GDM1 (cell line): ENCODE measurements around the gene GRK5.
A peak's percentile ranks its signal among the peaks of the same experiment; 100 is the strongest.

Experiments used
- DNase-seq: peaks from one replicate; lab custom pipeline; 2025; lab: John Stamatoyannopoulos, UW

GRK5 gene

DNA sequence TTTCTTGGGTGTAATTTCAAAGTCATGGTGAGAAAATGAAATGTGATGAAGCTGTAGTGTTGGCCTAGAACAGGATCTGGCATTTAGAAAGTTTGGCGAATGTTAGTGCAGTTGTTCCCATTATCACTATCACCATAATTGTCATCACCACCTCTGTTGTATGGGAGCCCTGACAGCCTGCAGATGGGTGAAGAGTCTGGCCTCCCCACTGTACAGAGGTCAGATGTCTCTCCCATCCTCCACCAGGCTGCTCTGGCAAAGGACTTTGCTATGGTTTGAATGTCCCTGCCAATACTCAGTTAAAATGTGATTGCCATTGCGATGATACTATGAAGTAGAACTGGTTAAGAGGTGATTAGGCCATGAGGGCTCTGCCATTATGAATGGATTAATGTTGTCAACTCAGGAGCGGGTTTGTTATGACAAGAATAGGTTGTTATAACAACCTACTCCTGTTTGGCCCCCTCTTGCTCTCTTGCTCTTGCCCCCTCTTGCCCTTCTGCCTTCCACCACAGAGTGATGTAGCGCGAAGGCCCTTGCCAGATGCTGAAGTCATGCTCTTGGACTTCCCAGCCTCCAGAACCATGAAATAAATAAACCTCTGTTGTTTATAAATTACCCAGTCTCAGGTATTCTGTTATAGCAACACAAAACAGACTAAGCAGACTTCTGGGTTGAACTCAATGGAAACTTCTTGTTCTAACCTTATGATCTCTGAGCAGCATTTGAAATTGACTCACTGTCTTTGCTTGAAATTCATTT is 90.0 kb downstream of the GRK5 start:
- DNase-seq: no peak

DNA sequence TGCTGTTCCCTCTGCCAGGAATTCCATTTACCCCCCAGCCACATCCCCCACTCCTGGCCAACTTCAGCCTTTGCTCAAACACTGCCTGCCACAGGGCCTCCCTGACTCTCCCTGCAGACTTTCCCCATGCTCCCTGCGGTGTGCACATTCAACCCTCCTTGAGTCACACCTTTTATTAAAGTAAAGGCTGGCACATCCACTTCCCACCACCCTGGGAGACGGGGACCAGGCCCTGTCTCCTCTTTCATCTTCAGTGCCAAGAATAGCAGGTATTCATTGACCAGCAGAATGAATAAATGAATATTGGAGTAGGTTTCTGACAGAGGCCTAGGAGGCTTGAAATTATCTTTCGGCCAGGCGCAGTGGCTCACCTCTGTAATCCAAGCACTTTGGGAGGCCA is 91.4 kb downstream of the GRK5 start:
- DNase-seq: no peak

DNA sequence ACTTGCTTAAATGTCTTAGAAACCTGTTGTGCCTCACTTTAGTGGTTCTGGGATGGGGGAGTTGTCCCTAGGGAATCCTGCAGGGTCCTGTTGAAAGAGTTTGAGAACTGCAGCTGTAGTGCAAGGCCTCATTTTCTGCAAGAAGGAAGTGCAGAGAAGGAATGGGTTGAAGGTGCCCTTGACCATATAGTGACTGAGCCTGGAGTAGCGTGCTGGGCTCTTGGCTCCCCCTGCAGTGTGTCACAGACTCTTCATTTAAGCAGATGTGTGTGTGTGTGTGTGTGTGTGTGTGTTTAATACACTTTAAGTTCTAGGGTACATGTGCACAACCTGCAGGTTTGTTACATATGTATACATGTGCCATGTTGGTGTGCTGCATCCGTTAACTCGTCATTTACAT is 92.2 kb downstream of the GRK5 start:
- DNase-seq: no peak

DNA sequence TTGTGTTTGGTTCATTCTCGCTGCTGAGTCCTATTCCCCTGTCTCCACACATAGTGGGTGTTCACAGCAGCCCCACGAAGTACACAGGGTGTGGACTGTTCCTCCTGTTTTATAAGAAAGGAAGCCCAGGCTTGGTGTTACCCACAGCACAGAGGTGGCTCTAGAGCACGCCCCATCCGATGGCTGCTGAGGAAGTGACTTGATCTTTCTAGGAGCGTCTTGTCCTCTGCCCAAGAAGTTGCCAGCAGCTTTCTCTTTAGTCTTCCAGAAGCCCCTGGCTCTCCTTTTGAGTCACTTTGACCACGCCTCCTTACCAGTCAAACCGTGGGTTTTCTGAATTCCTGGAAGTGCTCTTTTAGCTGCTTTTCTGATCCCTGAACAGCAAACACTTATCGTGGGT is 94.0 kb downstream of the GRK5 start:
- no peak for DNase-seq

DNA sequence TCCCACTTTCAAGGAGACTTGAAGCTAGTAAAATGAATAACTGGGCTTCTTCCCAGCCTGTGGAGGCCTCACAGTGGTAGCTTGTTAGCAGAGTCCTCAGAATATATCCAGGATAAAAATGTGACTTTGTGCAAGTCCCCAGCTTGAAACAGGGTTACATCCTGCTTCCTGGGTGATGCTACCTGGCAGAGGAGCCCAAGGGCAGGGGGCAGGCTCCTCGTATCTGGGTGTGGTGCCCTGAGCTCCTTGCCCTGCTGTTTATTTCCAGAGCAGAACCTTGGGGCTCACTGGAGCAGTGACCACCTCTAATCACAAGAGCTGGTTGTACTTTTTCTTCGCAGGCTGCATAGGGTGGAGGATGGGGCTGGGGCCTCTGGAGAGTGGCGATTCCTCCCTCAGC is 94.8 kb downstream of the GRK5 start:
- no peak for DNase-seq

DNA sequence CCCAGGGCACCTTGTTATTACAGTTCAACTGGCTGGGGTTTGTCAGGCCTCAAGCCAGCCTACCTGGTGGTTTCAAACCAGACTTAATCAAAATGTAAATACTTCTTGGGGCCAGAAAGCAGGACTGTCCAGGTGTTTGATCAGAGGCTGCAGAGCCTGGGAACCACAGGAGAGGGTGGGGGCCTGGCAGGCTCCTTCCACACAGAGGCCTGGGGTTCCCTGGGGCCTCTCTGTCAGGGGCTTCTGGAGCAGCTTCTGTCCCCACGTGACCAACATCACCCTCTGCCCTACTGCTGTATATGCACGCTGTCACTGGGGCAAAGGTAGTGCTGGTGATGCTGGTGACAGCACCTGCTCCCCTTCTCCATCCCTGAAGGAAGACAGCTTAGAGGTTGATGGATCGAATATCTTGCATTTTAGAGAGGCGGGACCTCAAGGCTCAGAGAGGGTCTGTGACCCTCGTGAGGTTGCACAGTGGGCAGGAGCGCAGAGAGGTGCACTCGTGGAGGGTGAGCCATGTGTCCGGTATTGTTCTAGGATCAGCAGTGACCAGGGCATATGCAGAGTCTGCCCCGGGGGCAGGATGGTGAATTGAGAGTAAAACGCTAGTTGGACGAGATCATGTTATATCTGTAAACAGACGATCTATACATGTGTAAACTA is 95.4 kb downstream of the GRK5 start:
- DNase-seq: no peak

DNA sequence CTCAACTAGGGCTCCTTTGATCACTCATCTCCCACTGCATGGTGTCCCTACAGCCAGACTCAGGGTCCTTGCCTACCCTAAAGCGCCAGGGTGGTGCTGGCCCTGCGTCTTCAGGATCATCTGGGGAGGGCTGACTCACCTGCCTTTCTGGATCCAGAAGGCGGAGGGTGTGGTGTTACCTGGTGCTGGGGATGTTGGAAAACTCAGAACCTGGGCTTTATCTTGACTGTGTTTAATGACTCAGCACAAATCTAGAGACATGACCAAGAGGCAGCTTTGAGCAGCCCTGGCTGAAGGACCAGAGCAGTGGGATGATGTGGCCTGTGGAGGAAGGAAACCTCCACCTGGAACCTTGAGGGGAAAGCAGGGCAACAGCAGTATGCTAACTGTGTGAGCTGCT is 96.5 kb downstream of the GRK5 start:
- no peak for DNase-seq

DNA sequence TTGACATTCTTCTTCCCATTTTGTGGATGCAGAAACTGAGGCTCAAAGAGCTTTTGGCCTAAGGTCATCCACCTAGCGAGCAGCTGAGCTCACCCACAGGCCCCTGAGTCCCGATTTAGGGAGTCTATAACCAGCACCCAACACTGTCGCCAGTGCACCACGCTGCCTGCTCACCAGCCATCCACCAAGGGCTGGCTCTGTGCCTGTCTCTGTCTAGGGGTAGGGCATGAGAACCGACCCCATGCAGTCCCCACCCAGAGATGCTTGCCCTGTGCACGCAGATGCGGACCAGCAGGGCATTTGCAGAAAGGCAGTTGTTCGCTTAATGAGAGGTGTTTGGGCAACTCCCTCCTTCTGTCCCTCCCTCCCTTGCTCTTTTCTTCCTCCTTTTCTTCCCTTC is 97.2 kb downstream of the GRK5 start:
- no peak for DNase-seq

DNA sequence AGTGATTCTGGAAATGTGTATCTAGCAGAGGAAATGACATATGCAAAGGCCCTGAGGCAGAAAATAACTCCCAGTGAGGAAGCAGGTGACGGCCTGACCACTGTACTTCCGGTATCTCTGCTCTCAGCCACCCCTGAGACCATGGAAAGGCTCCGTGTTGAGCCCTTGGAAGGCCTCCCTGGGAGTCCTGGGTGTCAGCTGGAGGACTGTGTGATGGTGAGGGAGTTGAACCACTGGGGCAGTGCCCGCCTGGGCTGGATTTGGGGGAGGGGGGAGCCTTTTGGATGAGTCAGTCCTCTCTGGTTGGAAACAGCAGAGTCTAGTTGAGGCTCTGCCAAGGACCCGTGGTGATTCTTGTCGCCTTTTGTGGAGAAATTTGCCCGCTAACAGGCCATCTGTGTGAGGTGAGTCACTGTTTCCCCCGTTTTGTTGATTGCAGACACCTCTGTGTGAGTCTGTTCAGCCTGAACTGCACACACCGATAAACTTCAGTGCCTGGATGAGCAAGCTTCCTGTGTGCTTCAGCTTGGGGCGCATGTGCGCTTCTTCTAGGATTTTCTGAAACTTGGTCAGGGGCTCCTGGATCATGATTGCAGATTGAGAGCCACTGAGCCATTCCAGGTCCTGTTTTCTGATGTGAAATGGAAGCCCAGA is 98.6 kb downstream of the GRK5 start:
- peak; percentile 52 for DNase-seq

DNA sequence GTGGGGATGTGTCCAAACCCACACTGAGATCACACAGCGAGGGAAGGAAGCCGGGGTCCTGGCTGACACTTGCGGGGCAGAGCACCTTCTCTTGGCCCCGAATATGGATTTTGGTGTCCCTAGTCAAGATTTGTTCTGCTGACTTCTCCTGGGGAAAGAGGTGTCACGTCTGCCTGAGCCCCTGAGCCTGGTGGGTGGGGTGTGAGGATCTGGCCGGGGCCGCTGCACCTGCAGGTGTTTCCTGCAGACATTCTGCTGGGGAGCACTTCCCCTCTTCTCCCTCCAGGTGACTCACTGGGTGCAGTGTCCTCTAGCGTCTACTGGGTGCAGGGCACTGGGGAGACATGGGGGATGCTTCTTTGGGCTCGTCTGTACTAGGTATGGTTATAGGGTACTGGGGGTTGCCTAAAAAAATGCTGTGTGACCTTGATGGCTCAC is 99.2 kb downstream of the GRK5 start:
- DNase-seq: no peak

DNA sequence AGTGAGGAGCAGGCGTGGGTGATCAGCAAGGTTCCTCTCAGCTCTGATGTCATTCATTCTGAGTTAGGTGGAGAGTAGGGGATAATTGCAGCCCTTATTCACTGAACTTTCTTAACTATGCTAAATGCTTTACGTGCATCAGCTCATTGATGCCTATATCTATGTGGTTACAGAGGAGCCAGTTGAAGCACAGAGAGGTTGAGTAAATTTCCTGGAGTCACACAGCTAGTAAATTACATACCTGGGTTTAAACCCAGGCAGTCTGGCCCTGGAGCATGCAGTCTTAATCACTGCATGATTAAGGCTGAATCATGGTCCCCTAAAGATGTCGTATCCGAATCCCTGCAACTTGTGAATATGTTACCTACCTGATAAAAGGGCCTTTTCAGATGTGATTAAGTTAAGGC is 99.6 kb downstream of the GRK5 start:
- no peak for DNase-seq

DNA sequence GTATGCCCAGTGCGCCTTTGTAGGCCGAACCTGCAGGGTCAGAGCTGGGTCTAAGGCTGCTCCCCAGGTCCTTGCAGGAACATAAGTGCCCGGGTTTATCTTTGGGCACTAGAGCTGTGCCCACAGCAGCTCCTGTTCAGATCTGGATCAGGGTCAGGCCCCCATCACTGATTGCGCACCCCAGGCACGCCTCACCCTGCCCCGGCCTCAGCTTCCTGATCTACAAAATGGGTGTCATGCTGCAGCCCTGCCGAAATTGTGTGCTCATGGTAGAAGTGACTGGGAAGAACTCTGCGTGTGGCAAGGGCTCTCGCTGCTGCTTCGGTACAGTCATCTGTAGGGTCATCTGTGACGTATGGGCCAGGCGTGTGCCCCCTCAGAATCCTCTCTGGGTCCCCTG is 100.7 kb downstream of the GRK5 start:
- no peak for DNase-seq

DNA sequence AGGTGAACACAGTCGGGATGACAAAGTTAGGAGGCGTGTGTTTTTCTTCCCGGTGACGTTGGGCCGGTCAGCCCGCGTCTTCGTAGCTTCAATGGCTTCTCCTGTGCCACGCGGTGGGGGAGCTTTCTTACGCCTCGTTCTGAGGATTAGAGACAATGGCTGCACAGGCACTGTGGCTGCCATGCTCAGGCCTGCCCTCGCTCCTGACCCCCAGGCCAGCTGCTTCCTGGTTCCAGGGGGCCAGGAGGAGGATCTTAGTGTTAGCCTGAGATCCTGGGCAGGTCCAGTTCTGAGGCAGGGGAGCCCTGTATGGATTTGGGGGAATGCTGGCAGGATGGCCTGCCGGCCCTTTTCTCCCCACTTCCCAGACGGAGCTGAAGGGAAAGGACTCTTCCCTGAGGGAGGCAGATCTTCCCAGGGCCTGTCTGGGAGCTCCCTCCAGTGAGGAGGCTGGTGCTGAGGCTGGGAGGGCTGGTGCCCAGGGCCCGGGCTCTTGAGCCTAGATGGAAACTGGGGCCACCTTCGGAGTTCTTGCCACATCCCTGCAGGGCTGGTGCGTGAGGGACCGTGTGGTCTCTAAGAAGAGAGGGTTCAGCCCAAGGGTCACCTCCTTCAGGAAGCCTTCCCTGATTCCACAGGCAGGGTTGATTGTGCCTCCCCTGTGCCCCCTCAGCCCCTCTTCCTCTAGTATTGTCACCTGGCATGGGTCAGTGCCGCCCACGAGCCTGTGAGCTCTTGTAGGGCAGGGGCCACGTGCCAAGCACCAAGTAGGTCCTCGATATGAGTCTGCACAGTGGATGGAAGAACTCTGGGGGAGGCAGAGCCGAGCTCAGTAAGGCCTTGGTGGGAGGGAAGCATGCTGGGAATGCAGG is 101.4 kb downstream of the GRK5 start:
- DNase-seq: no peak

DNA sequence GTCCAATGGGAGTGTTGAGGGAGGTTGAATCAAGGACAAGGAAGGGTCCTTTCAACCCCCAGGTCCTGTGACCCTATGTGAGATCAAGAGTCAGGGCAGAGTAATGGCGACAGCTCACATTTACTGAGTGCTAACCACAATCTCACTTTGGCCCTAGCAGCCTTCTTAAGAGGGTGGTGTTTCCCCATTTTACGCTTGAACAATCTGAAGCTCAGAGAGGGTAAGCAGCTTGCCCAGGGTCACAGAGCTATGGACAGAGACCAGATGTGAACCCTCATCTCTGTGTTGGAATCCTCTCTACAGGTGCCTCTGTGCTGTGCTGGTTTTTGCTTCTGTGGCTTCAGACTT is 102.0 kb downstream of the GRK5 start:
- no peak for DNase-seq

DNA sequence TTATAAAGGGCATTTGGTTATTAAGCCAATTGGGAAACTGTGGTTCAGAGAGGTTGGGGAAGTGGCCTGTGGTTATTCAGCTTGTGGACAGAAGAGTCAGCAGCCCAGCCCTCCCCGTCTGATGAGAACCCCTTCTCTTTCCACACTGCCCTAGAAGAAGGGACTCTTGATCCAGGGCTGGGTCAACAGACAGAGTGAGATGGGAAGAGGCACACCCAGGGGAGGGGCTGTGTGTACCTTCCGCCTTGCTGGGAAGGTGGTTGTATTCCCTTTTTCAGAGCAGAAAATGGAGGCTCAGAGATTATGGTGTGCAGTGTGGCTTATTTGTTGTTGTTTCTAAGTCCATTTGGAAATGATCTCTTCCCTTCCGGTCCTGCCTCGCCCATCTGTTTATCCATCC is 103.4 kb downstream of the GRK5 start:
- no peak for DNase-seq

DNA sequence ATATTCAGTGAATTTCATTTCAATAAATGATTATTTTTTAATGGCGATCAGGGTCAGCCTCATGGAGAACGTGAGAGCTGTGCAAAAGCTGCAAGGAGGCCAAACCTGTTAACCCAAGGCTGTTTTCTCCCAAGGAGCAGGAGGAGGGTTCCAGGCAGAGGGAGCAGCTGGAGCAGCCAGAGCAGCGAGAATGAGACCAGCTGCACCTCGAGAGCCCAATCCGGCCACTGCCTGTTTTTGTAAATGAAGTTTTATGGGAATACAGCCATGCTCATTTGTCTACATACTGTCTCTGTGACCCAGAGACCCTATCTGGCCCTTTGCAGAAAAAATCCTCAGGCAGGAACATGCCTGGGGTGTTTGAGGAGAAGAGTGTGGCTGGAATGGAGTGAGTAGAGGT is 104.9 kb downstream of the GRK5 start:
- no peak for DNase-seq

DNA sequence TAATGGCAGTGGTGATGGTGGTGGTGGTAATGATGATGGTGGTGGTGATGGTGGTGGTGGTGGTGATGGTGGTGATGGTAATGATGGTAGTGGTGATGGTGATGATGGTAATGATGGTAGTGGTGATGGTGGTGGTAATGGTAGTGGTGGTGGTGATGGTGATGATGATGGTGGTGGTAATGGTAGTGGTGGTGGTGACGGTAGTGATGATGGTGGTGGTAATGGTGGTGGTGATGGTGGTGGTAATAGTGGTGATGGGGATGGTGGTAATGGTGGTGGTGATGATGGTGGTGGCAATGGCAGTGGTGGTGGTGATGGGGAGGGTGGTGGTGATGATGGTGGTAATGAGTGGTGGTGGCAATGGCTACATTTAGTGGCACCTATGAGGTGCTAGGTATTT is 105.7 kb downstream of the GRK5 start:
- no peak for DNase-seq

DNA sequence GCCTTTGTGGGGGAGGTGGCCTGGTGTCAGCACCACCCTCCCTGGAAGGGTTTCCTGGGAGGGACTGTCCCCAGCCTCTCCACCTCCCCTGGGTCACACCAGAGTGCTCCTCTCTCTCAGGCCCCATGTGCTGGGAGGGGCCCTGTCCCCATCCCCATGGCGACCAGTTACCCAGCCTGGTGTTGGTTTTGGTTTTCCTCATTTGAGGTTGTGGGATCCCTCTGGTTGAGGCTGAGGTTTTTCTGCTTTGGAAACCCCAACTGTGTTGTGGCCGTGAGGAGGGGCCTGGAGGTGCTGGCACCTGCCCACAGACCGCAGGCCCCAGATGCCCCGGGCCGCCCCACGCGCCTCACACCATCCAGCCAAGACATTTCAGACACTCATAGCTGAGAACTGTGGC is 106.3 kb downstream of the GRK5 start:
- DNase-seq: peak; percentile 76

DNA sequence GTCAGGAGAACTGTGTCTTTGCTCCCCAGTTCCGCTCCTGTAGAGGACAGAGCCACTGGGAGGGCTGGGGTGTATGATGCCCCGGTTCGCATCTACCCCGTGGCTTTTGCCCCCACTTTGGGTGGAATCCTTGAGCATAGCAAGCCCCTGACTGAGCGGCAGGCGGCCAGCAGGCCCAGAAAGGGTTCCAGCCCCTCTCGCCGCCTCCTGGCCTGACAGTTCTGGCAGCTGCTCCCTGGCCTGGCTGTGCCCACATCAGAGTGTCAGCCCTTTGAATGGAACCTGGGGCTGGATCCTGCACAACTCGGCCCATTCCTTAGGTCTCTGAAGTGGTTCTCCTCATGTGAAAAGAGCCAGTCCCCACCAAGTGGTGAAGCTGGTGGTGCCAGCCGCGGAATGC is 106.7 kb downstream of the GRK5 start:
- DNase-seq: no peak

DNA sequence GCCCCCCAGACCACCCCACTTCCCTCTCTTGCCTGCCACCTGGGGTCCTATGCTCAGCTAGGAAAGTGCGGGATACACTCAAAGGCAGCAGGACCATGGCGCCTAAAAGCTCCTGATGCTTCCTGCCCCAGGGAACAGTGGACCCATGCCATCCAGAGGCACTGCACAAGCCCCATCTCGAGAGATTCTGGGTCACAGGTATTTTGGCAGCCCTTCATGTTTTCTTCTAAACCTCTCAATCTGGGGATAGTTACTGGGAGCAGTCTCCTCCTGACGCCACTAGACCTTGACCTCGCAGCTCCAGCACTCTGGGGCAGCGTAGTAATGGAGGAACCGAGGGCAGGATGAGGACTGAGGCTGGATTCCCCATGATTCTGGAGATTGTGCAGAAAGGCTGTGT is 107.1 kb downstream of the GRK5 start:
- DNase-seq: no peak

DNA sequence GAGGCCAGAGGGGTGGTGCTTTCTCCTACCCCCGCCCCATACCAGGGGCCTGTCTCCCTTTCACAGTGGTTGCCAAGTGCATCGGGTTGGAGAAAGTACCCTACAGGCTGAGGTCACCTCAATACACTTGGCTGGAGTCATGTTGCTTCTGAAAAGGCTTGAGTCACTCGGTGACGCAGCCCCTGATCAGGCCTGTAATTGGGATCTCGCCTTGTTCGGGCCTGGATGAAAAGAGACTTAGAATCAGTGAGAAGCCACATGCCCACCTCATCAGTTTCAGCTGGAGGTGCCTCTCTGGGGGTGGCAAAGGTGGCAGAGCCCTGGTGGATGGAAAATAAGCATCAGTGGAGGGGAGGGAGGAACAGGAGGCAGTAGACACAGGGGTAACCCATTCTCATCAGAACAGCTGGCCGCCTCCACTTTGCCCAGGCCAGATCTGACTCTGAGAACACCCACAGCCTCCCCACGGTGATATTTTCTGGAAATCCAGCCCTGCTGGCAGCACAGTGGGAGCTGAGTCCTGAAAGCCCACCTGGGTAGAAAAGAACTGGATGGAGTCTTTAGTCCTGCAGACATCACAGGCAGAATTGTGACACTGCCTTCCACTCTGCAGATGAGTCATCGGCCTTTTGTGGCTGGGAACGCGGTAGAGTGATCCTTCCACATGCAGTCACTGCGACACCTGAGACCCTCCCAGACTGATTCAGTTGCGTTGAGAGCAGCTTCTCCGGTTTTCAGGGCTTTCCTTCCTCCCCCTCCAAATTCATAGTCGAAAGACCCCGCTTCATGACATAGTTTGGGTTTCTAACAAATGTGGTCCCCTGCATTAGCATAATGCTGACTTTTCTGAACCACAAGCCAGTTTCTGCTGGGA is 108.0 kb downstream of the GRK5 start:
- DNase-seq: peak; percentile 7

DNA sequence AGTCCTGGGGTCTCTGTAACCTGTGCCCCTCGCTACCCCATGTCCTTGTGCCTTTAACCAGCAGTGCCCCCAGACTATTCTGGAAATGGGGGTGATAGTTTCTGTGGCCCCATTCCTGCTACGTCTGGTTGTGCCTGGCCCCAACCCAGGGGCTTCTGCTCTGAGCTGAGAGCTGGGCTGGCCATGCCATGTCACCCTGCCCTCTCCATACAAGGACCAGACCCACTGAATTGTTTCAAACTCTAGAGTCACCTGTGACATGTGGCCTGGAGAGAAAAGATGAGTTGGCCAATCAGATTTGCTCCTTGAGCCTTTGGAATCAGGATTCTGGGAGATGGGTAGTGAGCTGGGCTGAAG is 108.6 kb downstream of the GRK5 start:
- no peak for DNase-seq
